Measurements from ENCODE around the gene ART5. TPM values are rescaled to one million over a fixed set of nuclear protein-coding genes. Genes with fewer than 3 reads are reported as not detected.
A peak's percentile ranks its signal among the peaks of the same experiment; 100 is the strongest.
"Not testable (repeated sequence)": the region's sequence is repeated elsewhere in the genome, so short reads cannot be mapped to it uniquely, and the experiment has no call there.

The ART5 gene
- polyA plus RNA-seq, 1 donor = 4.1 TPM

GRCh38 chr11:3657331-3657730, 15.5 kb upstream of the ART5 start:
- not testable (repeated sequence) for DNase-seq

GRCh38 chr11:3655547-3655946, 13.8 kb upstream of the ART5 start:
- no peak for DNase-seq

- DNase-seq = not testable (repeated sequence)
These were observed 10.7 kb upstream of the ART5 start for GRCh38 chr11:3652514-3652913.

- not testable (repeated sequence) for DNase-seq
These were observed 7.6 kb upstream of the ART5 start for GRCh38 chr11:3649374-3649773.

GRCh38 chr11:3648843-3649242, 7.1 kb upstream of the ART5 start:
- not testable (repeated sequence) for DNase-seq

GRCh38 chr11:3645552-3645951, 3.8 kb upstream of the ART5 start:
- no peak for DNase-seq

- DNase-seq = no peak
These were observed 3.0 kb upstream of the ART5 start, which contains the start of gene ART1 for GRCh38 chr11:3644817-3645235. Gene ART1, plus strand, starts transcription at chr11:3645128. Its CDS starts 14,086 bp downstream, at chr11:3659214.

- not testable (repeated sequence) for DNase-seq
These were observed 1.3 kb upstream of the ART5 start for GRCh38 chr11:3643102-3643546.

GRCh38 chr11:3642071-3642951, 519 bp upstream of the ART5 start:
- DNase-seq = peak; percentile 86

- DNase-seq = no peak
These were observed 601 bp downstream of the ART5 start for GRCh38 chr11:3641191-3641590.

GRCh38 chr11:3639841-3640240, 2.0 kb downstream of the ART5 start:
- DNase-seq = no peak

GRCh38 chr11:3638513-3638912, 3.3 kb downstream of the ART5 start:
- no peak for DNase-seq

GRCh38 chr11:3637201-3637600, 4.6 kb downstream of the ART5 start:
- DNase-seq = no peak

GRCh38 chr11:3635641-3636375, 6.0 kb downstream of the ART5 start:
- no peak for DNase-seq

GRCh38 chr11:3632070-3632660, 9.6 kb downstream of the ART5 start:
- no peak for DNase-seq

GRCh38 chr11:3631331-3631730, 10.5 kb downstream of the ART5 start:
- no peak for DNase-seq

GRCh38 chr11:3627291-3627690, 14.5 kb downstream of the ART5 start:
- DNase-seq = no peak

- no peak for DNase-seq
These were observed 15.4 kb downstream of the ART5 start for GRCh38 chr11:3626250-3626960.

- DNase-seq = no peak
These were observed 17.9 kb downstream of the ART5 start for GRCh38 chr11:3623767-3624458.

GRCh38 chr11:3623121-3623520, 18.7 kb downstream of the ART5 start:
- no peak for DNase-seq

GRCh38 chr11:3622521-3622920, 19.3 kb downstream of the ART5 start:
- no peak for DNase-seq

- DNase-seq = no peak
These were observed 23.8 kb downstream of the ART5 start for GRCh38 chr11:3617990-3618389.
